HG02981 (cell line): Measurements from ENCODE around the gene INHBC.
A peak's percentile ranks its signal among the peaks of the same experiment; 100 is the strongest.

Experiments used
- ATAC-seq: cut with Tn5 transposase; IDR thresholded peaks from one replicate; pipeline ENCODE4 v1.9.1; 2021; ENCODE audit warnings: mild to moderate bottlenecking, moderate library complexity; ENCODE audit not compliant: unreplicated experiment

INHBC gene

DNA sequence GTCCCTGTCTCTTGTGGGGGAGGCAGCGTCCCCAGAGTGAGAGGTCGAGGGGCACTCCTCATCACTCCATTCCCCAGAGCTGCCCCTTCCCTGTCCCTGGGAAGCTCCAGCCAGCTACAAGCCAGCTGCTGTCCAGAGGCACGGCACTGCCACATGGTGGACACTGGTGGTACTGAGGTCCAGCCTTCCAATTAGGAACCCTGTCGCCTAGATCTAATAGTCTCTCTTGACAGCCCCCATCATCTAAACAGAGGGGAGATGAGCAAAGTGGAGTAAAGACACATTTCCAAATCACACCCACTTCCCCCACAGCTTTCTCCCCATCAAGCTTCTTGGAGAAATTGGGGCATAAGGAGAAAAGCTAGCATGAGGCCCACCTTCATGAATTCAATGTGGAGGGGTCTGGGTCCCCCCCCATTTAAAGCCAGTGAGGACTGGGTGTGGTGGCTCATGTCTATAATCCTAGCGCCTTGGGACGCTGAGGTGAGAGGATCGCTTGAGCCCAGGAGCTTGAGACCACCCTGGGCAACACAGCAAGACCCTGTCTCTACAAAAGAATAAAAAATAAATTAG is 18.4 kb downstream of the INHBC start:
- ATAC-seq = no peak

GRCh38 chr12:57454213-57454565 is 19.6 kb downstream of the INHBC start:
- no peak for ATAC-seq

DNA sequence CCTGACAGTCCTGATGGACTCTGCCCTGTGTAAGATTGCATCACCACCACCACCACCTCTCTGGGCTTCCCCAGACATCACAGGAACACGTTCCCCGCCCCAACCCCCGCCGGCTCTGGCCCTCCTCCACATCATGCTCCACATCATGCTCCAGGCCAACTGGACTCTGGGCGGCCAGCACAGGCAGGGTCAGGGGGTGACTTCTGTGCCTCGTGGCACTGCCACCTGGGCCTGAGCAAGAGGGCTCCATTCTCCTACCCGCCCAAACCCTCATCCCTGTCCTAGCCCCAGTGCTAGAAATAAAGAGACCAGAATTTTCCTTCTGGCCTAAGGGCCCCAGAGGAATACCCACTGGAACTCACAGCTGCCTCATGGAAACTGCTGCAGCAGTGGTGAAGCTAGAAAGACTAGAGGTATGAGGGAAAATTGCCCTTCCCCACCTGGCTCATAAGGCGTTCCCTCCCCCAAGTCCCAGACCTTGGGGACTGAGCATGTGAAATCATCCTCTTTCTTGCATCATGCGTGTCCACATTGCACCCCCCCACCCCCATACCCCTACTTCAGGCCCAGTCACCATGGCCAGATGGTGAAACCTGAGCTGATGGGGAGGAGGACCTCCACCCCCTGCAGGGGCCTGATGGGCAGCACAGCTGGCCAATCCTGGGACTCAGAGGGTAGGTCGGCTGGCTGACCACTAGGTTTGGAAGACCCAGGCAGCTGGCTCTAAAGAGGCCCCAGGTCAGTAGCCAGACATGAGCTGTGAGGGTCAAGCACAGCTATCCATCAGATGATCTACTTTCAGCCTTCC is 20.2 kb downstream of the INHBC start, which contains the start of gene INHBE:
TSS of gene INHBE (plus strand) at position 742 of the 808 bp plus-strand sequence. CDS start 230 bp downstream, outside the sequence.
- no peak for ATAC-seq

DNA sequence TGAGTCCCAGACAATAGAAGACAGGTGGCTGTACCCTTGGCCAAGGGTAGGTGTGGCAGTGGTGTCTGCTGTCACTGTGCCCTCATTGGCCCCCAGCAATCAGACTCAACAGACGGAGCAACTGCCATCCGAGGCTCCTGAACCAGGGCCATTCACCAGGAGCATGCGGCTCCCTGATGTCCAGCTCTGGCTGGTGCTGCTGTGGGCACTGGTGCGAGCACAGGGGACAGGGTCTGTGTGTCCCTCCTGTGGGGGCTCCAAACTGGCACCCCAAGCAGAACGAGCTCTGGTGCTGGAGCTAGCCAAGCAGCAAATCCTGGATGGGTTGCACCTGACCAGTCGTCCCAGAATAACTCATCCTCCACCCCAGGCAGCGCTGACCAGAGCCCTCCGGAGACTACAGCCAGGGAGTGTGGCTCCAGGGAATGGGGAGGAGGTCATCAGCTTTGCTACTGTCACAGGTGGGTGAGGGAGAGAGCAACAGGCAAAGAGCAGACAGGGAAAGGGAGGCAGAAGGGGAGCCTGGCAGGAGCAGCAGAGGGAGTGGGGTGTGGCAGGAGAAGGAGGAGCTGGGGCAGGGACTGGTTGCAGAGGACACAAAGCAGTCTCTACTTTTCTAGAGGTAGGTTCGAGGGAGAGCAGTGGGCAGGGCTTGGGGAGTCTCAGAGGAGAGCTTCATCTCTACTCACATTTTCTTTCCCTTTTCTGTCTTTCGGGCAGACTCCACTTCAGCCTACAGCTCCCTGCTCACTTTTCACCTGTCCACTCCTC is 21.0 kb downstream of the INHBC start:
- ATAC-seq = no peak

DNA sequence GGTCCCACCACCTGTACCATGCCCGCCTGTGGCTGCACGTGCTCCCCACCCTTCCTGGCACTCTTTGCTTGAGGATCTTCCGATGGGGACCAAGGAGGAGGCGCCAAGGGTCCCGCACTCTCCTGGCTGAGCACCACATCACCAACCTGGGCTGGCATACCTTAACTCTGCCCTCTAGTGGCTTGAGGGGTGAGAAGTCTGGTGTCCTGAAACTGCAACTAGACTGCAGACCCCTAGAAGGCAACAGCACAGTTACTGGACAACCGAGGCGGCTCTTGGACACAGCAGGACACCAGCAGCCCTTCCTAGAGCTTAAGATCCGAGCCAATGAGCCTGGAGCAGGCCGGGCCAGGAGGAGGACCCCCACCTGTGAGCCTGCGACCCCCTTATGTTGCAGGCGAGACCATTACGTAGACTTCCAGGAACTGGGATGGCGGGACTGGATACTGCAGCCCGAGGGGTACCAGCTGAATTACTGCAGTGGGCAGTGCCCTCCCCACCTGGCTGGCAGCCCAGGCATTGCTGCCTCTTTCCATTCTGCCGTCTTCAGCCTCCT is 21.6 kb downstream of the INHBC start:
- no peak for ATAC-seq

DNA sequence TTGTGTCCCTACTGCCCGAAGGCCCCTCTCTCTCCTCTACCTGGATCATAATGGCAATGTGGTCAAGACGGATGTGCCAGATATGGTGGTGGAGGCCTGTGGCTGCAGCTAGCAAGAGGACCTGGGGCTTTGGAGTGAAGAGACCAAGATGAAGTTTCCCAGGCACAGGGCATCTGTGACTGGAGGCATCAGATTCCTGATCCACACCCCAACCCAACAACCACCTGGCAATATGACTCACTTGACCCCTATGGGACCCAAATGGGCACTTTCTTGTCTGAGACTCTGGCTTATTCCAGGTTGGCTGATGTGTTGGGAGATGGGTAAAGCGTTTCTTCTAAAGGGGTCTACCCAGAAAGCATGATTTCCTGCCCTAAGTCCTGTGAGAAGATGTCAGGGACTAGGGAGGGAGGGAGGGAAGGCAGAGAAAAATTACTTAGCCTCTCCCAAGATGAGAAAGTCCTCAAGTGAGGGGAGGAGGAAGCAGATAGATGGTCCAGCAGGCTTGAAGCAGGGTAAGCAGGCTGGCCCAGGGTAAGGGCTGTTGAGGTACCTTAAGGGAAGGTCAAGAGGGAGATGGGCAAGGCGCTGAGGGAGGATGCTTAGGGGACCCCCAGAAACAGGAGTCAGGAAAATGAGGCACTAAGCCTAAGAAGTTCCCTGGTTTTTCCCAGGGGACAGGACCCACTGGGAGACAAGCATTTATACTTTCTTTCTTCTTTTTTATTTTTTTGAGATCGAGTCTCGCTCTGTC is 22.3 kb downstream of the INHBC start:
- ATAC-seq = no peak

DNA sequence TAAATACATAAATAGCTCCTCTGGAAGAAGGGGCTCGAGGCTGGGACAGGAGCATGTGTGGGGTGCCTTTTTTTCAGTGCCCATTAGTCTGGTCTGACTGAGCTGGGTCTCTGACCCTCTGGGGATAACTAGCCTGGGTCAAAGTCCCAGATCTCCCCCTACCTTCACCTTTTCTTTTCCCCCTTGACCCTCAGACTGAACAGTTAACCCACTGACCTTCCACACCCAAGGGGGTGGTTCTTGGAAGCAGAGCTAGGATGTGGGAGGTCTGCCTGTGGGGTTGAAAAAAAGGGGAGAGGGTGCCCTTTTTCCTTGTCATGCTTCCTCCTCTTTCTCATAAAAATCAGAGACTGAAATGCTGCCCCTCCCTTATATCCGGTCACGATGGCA is 24.1 kb downstream of the INHBC start:
- ATAC-seq = no peak

GRCh38 chr12:57459055-57459749 is 24.6 kb downstream of the INHBC start:
- ATAC-seq = peak; percentile 50

- ATAC-seq = no peak
These were observed 25.3 kb downstream of the INHBC start, which contains the start of gene GLI1 for GRCh38 chr12:57459750-57460467. TSS of gene GLI1 (plus strand) at chr12:57459785. CDS start at chr12:57463692, 3,907 bp downstream.

DNA sequence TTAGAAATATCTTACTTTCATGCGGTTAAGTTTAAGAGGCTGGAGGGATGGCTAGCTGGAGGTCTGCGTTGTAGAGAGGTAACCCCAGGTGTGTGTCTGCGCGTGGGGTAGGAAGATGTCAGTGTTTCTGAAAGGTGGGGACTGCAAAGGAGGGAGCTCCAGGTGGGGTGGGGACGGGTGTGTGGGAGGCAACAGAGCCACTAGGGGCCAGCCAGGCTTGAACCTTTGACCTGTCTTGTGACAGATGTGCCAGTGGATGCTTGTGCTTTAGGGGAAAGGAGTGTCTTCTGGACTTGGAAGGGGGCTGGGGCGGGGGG is 25.8 kb downstream of the INHBC start:
- ATAC-seq = no peak

DNA sequence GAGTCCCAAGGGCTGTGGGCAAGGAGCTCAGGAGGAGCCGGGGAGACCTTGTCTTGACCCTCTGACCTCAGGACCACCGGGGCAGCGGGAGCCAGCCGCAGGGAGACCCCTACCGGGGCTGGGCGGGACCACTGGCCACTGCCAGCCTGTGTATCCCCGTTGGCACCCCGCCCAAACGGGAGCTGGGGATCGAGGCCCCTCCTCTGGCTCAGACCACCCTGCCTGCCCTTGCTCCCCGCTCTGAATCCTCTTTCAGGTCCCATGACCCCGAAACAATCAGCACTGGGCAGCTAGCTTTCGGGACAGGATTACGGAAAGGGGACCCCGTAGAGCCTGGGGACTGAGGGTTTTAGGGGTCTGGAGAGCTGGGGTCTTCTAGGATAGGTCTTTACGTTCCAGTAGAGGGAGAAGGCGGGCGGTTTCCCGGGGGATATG is 26.3 kb downstream of the INHBC start:
- ATAC-seq = no peak

GRCh38 chr12:57461276-57461916 is 26.8 kb downstream of the INHBC start:
- ATAC-seq = no peak

DNA sequence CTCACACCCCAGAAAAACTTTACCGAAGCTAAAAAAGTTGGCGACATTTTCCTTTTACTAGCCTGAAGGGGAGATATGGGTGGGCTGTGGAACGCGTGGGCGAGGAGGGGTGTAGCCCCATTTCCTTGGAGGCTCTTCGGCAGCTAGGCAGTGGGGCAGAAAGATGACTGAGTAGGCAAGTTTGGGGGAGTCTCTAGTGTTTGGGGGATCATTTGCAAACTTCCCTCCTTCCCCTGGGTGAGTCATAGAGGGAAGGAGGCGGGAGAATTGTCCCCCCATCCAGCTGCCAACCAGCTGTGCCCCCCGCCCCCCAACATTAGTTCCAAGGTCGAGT is 27.3 kb downstream of the INHBC start:
- ATAC-seq = no peak

GRCh38 chr12:57462251-57462911 is 27.8 kb downstream of the INHBC start:
- ATAC-seq = peak; percentile 53

- no peak for ATAC-seq
These were observed 28.3 kb downstream of the INHBC start for GRCh38 chr12:57462912-57463253.

DNA sequence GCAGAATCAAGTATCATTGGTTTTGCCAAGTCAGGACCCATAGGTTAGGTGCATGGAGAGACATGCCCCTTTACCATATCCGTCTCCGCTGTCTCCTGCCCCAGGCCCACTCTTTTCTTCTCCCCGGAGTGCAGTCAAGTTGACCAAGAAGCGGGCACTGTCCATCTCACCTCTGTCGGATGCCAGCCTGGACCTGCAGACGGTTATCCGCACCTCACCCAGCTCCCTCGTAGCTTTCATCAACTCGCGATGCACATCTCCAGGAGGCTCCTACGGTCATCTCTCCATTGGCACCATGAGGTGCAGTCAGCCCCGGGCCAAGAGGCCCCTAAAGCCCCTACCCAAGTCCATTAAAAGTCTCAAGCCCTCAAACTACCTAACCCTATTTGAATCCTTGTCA is 30.0 kb downstream of the INHBC start:
- no peak for ATAC-seq

DNA sequence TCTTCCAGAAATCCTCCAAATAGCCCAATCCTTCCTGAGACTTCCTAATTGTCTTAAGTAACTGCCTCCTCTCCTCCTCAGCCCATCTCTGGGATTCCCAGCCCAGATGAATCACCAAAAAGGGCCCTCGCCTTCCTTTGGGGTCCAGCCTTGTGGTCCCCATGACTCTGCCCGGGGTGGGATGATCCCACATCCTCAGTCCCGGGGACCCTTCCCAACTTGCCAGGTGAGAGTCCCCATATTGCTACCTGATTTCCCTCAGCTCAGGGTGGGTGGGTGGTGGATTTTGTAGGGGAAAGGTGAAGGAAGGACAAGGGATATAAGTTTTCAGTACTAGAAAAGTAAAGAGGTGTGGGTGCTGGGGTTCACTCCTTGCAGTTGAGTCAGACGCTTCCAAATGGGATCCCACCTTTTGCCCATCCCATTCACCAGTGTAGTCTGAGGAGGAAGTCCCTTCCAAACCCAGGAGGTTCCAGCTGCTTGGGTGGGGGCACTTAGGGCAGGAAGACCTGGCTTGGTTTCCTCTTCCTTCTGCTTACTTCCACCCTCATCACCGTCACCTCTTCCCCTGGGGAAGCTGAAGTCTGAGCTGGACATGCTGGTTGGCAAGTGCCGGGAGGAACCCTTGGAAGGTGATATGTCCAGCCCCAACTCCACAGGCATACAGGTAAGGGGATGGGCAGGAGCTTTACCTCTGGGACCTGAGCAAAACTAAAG is 30.6 kb downstream of the INHBC start:
- no peak for ATAC-seq
